GM13977 (cell line): ENCODE data around the gene TMEM62.

Experiments used
- DNase-seq: peaks from one replicate; pipeline ENCODE4 v3.0.0; 2012; ENCODE audit warnings: low spot score
- CTCF ChIP-seq: IDR thresholded peaks from 2 replicates; pipeline ENCODE4 v1.5.1; 2012; ENCODE audit warnings: mild to moderate bottlenecking, control low read depth; ENCODE audit not compliant: insufficient read depth; ENCODE audit errors: extremely low read depth, missing control alignments
- in situ Hi-C: fragments of 300-500 bp; cut with MboI; formaldehyde crosslinking; loops from one replicate; pipeline ENCODE4 v1.12.0; 2022; ENCODE audit warnings: low sequenced_read_pairs, low pct_unique_long_range_greater_than_20kb, mixed read lengths, inconsistent platforms; ENCODE audit not compliant: unreplicated experiment

The TMEM62 gene

GRCh38 chr15:43213466-43213865 is 80.1 kb downstream of the TMEM62 start:
- in situ Hi-C loops, result no loop called here

GRCh38 chr15:43214169-43214568 is 80.8 kb downstream of the TMEM62 start:
- TF ChIP-seq CTCF, result no peak
- in situ Hi-C loops, result no loop called here
- no peak for DNase-seq

More at GRCh38 chr15:43213466-43213865, 80.1 kb downstream of the TMEM62 start:
- no peak for TF ChIP-seq CTCF
- no peak for DNase-seq

GRCh38 chr15:43214592-43215295 is 81.4 kb downstream of the TMEM62 start:
- no peak for TF ChIP-seq CTCF
- in situ Hi-C loops, result no loop called here
- DNase-seq, result no peak

GRCh38 chr15:43215961-43216360 is 82.6 kb downstream of the TMEM62 start:
- in situ Hi-C loops, result no loop called here
- DNase-seq, result no peak
- TF ChIP-seq CTCF, result no peak

GRCh38 chr15:43218908-43219706 is 85.7 kb downstream of the TMEM62 start:
- in situ Hi-C loops, result no loop called here
- no peak for DNase-seq
- peak; percentile 11 for TF ChIP-seq CTCF

GRCh38 chr15:43219929-43220928 is 86.8 kb downstream of the TMEM62 start:
- in situ Hi-C loops, result no loop called here
- TF ChIP-seq CTCF, result no peak
- no peak for DNase-seq
